22Rv1 (cell line): ENCODE data around the gene TAGLN.

Experiments used
- H3K27ac ChIP-seq: fragments of 450-650 bp; 2 replicates; pipeline ENCODE4 v1.5.1; 2017
- ZFX ChIP-seq: fragments of 450-650 bp; IDR thresholded peaks from 2 replicates; pipeline ENCODE4 v1.6.1; 2017; ENCODE audit warnings: antibody characterized with exemption, borderline replicate concordance
- TF ChIP-seq, protein P1 (sequence below): fragments of 450-650 bp; IDR thresholded peaks from 2 replicates; pipeline ENCODE4 v1.5.1; 2017; ENCODE audit warnings: mild to moderate bottlenecking

Gene TAGLN

DNA sequence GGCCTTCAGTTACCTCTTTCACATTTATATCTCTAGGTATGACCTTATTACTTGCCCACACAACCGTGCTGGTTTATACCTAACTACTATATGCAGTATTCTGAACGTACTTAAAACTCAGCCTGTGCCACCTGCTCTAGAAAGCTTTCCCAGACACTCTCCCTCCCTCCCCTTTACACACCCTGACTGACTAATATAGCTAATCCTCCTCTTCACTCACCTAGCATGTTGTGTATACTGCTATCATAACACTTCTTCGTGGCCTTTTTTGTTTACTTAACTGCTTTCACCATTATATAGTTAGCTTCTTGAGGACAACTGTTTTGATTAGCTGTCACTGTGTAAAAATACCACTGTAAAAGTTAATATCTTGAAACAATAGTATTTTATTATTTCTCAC is 56.8 kb downstream of the TAGLN start:
- no peak for TF ChIP-seq ZFX
- TF ChIP-seq, protein P1, sequence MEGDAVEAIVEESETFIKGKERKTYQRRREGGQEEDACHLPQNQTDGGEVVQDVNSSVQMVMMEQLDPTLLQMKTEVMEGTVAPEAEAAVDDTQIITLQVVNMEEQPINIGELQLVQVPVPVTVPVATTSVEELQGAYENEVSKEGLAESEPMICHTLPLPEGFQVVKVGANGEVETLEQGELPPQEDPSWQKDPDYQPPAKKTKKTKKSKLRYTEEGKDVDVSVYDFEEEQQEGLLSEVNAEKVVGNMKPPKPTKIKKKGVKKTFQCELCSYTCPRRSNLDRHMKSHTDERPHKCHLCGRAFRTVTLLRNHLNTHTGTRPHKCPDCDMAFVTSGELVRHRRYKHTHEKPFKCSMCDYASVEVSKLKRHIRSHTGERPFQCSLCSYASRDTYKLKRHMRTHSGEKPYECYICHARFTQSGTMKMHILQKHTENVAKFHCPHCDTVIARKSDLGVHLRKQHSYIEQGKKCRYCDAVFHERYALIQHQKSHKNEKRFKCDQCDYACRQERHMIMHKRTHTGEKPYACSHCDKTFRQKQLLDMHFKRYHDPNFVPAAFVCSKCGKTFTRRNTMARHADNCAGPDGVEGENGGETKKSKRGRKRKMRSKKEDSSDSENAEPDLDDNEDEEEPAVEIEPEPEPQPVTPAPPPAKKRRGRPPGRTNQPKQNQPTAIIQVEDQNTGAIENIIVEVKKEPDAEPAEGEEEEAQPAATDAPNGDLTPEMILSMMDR, result no peak
- no peak overlapping the region for H3K27ac ChIP-seq

DNA sequence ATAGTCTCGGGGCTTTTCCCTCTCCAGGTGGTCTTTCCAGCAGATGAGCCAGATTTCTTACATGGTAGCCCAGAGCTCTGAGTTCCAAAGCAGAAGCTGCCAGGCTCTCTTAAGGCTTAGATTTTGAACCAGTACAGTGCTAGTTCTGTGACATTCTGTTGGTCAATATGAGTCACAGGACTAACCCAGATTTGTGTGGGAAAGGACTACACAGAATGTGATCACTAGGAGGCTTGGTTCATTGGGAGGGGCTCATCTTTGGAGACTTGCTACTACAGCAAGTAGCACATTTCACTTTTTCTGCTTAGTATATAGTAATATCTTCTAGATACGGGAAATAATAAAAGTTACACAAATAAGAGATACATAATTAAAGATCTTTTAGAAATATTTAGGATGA is 57.4 kb downstream of the TAGLN start:
- no peak for TF ChIP-seq ZFX
- TF ChIP-seq, protein P1, result no peak
- H3K27ac ChIP-seq, result no peak overlapping the region
